ENCODE data around the gene TMEM45A.

Gene TMEM45A

GRCh38 chr3:100613721-100614390 lies 121.4 kb downstream of the TMEM45A start:
- H3K4me2 ChIP-seq: no peak overlapping the region
- H2AFZ ChIP-seq (ENCODE audit: low read depth): no peak overlapping the region
- no peaks in the 10 kb centered on the region for H3K4me1 ChIP-seq (ENCODE audit: low read depth, poor library complexity, severe bottlenecking)
- H3K27ac ChIP-seq: no peak overlapping the region
- TF ChIP-seq, protein P1, sequence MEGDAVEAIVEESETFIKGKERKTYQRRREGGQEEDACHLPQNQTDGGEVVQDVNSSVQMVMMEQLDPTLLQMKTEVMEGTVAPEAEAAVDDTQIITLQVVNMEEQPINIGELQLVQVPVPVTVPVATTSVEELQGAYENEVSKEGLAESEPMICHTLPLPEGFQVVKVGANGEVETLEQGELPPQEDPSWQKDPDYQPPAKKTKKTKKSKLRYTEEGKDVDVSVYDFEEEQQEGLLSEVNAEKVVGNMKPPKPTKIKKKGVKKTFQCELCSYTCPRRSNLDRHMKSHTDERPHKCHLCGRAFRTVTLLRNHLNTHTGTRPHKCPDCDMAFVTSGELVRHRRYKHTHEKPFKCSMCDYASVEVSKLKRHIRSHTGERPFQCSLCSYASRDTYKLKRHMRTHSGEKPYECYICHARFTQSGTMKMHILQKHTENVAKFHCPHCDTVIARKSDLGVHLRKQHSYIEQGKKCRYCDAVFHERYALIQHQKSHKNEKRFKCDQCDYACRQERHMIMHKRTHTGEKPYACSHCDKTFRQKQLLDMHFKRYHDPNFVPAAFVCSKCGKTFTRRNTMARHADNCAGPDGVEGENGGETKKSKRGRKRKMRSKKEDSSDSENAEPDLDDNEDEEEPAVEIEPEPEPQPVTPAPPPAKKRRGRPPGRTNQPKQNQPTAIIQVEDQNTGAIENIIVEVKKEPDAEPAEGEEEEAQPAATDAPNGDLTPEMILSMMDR (conservative IDR thresholded peaks at IDR 0.05; ENCODE audit: low read depth, low read length): no peak
- no peaks in the 10 kb centered on the region for H3K36me3 ChIP-seq (ENCODE audit: insufficient read depth)
- no peak overlapping the region for H3K4me3 ChIP-seq (IDR thresholded peaks at IDR 0.05; ENCODE audit: insufficient read depth, low read depth, low read length)
- H4K20me1 ChIP-seq (ENCODE audit: insufficient read depth): no peaks in the 10 kb centered on the region
- no peaks in the 10 kb centered on the region for H3K79me2 ChIP-seq (ENCODE audit: insufficient read depth, low read depth)
- H3K27me3 ChIP-seq (ENCODE audit: insufficient read depth, low read depth): no peaks in the 10 kb centered on the region
- no peak overlapping the region for H3K9ac ChIP-seq

DNA sequence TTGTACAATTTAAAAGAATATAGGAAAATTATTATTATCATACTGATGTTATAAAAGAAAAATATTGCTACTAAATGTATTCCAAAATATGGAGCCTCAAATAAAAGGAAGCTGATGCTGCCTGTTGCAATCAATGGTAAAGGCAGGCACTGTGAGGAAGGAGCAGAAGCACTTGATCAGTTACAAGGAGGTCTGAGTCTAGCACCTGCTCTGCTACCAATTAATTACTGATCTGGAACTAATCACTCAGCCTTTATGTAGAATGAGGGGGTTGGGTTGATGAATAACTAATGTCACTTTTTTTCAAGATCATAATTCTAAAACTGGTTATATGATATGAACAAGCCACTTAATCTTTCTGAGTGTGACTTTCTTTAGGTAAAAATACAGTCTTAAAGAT lies 122.5 kb downstream of the TMEM45A start:
- Histone ChIP-seq H3K79me2 (ENCODE audit: insufficient read depth, low read depth) (no peaks in the 10 kb centered on the region), H4K20me1 (ENCODE audit: insufficient read depth) (no peaks in the 10 kb centered on the region), H2AFZ (ENCODE audit: low read depth) (no peak overlapping the region), H3K4me1 (ENCODE audit: low read depth, poor library complexity, severe bottlenecking) (no peaks in the 10 kb centered on the region), H3K4me2 (no peak overlapping the region), H3K36me3 (ENCODE audit: insufficient read depth) (no peaks in the 10 kb centered on the region), H3K4me3 (IDR thresholded peaks at IDR 0.05; ENCODE audit: insufficient read depth, low read depth, low read length) (no peak overlapping the region), H3K27ac (no peak overlapping the region), H3K9ac (no peak overlapping the region), H3K27me3 (ENCODE audit: insufficient read depth, low read depth) (no peaks in the 10 kb centered on the region)
- TF ChIP-seq, protein P1 (conservative IDR thresholded peaks at IDR 0.05; ENCODE audit: low read depth, low read length): no peak

DNA sequence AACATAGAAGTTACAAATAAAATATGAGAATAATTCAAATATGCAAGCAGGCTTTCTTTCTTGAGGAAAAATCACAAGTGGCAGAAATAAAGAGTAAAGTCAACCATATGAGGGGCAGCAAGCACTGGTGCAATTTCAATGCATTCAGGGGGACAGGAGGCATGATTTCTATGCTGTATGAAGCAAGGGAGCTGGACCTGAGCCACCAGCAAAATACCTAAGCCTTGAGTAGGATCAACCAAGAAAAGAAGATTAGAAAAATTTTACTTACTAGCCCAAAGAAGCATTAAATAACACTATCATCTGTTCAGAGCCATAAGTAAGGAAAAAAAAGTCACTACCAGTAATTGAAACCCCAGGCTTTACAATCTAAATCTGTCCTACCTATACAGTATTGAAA lies 123.3 kb downstream of the TMEM45A start:
- Histone ChIP-seq H3K27me3 (ENCODE audit: insufficient read depth, low read depth) (no peaks in the 10 kb centered on the region), H3K36me3 (ENCODE audit: insufficient read depth) (no peaks in the 10 kb centered on the region), H3K4me1 (ENCODE audit: low read depth, poor library complexity, severe bottlenecking) (no peaks in the 10 kb centered on the region), H4K20me1 (ENCODE audit: insufficient read depth) (no peaks in the 10 kb centered on the region), H3K9ac (no peak overlapping the region), H3K27ac (no peak overlapping the region), H3K79me2 (ENCODE audit: insufficient read depth, low read depth) (no peaks in the 10 kb centered on the region), H3K4me3 (IDR thresholded peaks at IDR 0.05; ENCODE audit: insufficient read depth, low read depth, low read length) (no peak overlapping the region), H2AFZ (ENCODE audit: low read depth) (no peak overlapping the region), H3K4me2 (no peak overlapping the region)
- TF ChIP-seq, protein P1 (conservative IDR thresholded peaks at IDR 0.05; ENCODE audit: low read depth, low read length): no peak

- Histone ChIP-seq H3K27ac (no peak overlapping the region), H4K20me1 (ENCODE audit: insufficient read depth) (no peaks in the 10 kb centered on the region), H3K4me2 (no peak overlapping the region), H3K79me2 (ENCODE audit: insufficient read depth, low read depth) (no peaks in the 10 kb centered on the region), H3K27me3 (ENCODE audit: insufficient read depth, low read depth) (no peaks in the 10 kb centered on the region), H3K4me3 (IDR thresholded peaks at IDR 0.05; ENCODE audit: insufficient read depth, low read depth, low read length) (no peak overlapping the region), H2AFZ (ENCODE audit: low read depth) (no peak overlapping the region), H3K4me1 (ENCODE audit: low read depth, poor library complexity, severe bottlenecking) (no peaks in the 10 kb centered on the region), H3K9ac (no peak overlapping the region), H3K36me3 (ENCODE audit: insufficient read depth) (no peaks in the 10 kb centered on the region)
- TF ChIP-seq, protein P1 (conservative IDR thresholded peaks at IDR 0.05; ENCODE audit: low read depth, low read length): no peak
Measured at GRCh38 chr3:100621251-100621650, 128.8 kb downstream of the TMEM45A start.
